Measurements from ENCODE around the gene GUK1.

The GUK1 gene

GRCh38 chr1:228123505-228123904, 16.6 kb upstream of the GUK1 start:
- Histone ChIP-seq H3K79me2 (ENCODE audit: insufficient read depth, low read depth) (no peaks in the 10 kb centered on the region), H3K4me2 (no peak overlapping the region), H3K4me3 (IDR thresholded peaks at IDR 0.05; ENCODE audit: insufficient read depth, low read depth, low read length) (no peak overlapping the region), H3K27ac (no peak overlapping the region), H3K27me3 (ENCODE audit: insufficient read depth, low read depth) (no peaks in the 10 kb centered on the region), H2AFZ (ENCODE audit: low read depth) (no peak overlapping the region), H3K9ac (no peak overlapping the region), H3K36me3 (ENCODE audit: insufficient read depth) (no peaks in the 10 kb centered on the region), H3K4me1 (ENCODE audit: low read depth, poor library complexity, severe bottlenecking) (no peaks in the 10 kb centered on the region), H4K20me1 (ENCODE audit: insufficient read depth) (no peaks in the 10 kb centered on the region)
- TF ChIP-seq CTCF (conservative IDR thresholded peaks at IDR 0.05; ENCODE audit: low read depth, low read length), result no peak

DNA sequence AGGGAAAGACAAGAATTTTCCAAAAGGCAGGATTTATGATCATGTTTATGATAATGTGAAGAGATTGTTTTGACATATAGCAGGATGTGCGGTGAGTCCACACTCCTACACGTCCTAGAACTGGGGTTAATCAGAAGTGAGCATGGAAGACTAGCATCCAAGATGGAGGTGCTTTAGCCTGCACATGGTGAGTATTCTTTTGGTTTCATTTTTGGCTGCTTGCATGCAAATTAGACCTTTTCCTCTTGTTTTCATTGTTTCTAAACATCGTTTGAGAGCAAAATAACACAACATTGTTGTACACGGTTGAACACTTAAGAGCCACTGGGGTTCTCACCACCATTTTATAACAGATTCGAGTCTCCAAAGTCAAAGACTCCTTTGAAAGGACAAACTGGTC, 14.9 kb upstream of the GUK1 start:
- no peak overlapping the region for H3K27ac ChIP-seq
- H2AFZ ChIP-seq (ENCODE audit: low read depth), result no peak overlapping the region
- H3K9ac ChIP-seq, result no peak overlapping the region
- H3K4me2 ChIP-seq, result no peak overlapping the region
- no peaks in the 10 kb centered on the region for H3K27me3 ChIP-seq (ENCODE audit: insufficient read depth, low read depth)
- H4K20me1 ChIP-seq (ENCODE audit: insufficient read depth), result no peaks in the 10 kb centered on the region
- TF ChIP-seq CTCF (conservative IDR thresholded peaks at IDR 0.05; ENCODE audit: low read depth, low read length), result no peak
- H3K36me3 ChIP-seq (ENCODE audit: insufficient read depth), result no peaks in the 10 kb centered on the region
- no peak overlapping the region for H3K4me3 ChIP-seq (IDR thresholded peaks at IDR 0.05; ENCODE audit: insufficient read depth, low read depth, low read length)
- H3K4me1 ChIP-seq (ENCODE audit: low read depth, poor library complexity, severe bottlenecking), result no peaks in the 10 kb centered on the region
- H3K79me2 ChIP-seq (ENCODE audit: insufficient read depth, low read depth), result no peaks in the 10 kb centered on the region

DNA sequence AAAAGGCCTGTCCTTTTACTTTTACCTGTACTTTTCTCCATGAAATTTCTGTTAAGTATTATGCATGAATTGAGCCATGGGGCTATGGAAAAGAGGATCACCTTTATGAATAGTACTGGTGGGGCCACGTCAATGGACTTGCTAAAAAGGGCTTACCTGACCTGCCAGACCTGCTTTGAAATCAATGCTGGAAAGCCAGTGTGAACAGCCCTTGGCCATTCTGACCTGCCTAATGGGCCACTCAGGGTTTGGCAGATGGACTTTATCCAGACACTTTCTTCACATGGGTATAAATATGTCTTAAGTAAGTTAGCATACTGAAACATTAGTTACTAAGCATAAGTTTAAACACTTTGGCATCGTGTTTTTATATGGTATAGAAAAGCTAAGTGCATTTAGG, 8.3 kb upstream of the GUK1 start:
- Histone ChIP-seq H3K27ac (no peak overlapping the region), H3K36me3 (ENCODE audit: insufficient read depth) (no peaks in the 10 kb centered on the region), H2AFZ (ENCODE audit: low read depth) (no peak overlapping the region), H3K4me2 (no peak overlapping the region), H3K4me1 (ENCODE audit: low read depth, poor library complexity, severe bottlenecking) (peaks cover 5% of the 10 kb centered on the region), H4K20me1 (ENCODE audit: insufficient read depth) (no peaks in the 10 kb centered on the region), H3K27me3 (ENCODE audit: insufficient read depth, low read depth) (no peaks in the 10 kb centered on the region), H3K4me3 (IDR thresholded peaks at IDR 0.05; ENCODE audit: insufficient read depth, low read depth, low read length) (no peak overlapping the region), H3K9ac (no peak overlapping the region), H3K79me2 (ENCODE audit: insufficient read depth, low read depth) (no peaks in the 10 kb centered on the region)
- TF ChIP-seq CTCF (conservative IDR thresholded peaks at IDR 0.05; ENCODE audit: low read depth, low read length), result no peak

DNA sequence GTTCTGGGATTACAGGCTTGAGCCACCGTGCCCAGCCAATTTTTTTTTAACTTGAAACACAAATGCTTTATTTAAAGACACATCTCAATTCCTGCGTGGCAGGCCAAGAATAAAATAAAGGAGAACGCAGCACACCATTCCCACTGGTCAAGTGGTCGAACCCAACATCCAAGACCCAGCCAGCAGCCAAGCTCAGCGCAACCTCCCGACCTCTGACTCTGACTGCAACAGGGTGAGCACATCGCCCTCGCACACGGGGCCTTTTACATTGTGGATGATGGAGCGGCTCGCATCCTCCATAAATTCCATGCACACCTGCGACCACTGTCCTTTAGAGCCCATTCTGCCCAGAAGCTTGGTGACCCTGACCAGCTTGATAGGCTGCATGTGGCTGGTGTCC, 5.5 kb upstream of the GUK1 start:
- Histone ChIP-seq H3K4me1 (ENCODE audit: low read depth, poor library complexity, severe bottlenecking) (peaks cover 5% of the 10 kb centered on the region), H3K79me2 (ENCODE audit: insufficient read depth, low read depth) (no peaks in the 10 kb centered on the region), H3K36me3 (ENCODE audit: insufficient read depth) (no peaks in the 10 kb centered on the region), H3K9ac (no peak overlapping the region), H3K27me3 (ENCODE audit: insufficient read depth, low read depth) (no peaks in the 10 kb centered on the region), H2AFZ (ENCODE audit: low read depth) (no peak overlapping the region), H3K4me3 (IDR thresholded peaks at IDR 0.05; ENCODE audit: insufficient read depth, low read depth, low read length) (no peak overlapping the region), H4K20me1 (ENCODE audit: insufficient read depth) (no peaks in the 10 kb centered on the region), H3K4me2 (no peak overlapping the region), H3K27ac (no peak overlapping the region)
- TF ChIP-seq CTCF (conservative IDR thresholded peaks at IDR 0.05; ENCODE audit: low read depth, low read length), result no peak

GRCh38 chr1:228136901-228137300, 3.2 kb upstream of the GUK1 start:
- Histone ChIP-seq H3K4me3 (IDR thresholded peaks at IDR 0.05; ENCODE audit: insufficient read depth, low read depth, low read length) (no peak overlapping the region), H3K36me3 (ENCODE audit: insufficient read depth) (no peaks in the 10 kb centered on the region), H3K9ac (no peak overlapping the region), H3K27ac (no peak overlapping the region), H3K79me2 (ENCODE audit: insufficient read depth, low read depth) (peaks cover 17% of the 10 kb centered on the region), H4K20me1 (ENCODE audit: insufficient read depth) (no peaks in the 10 kb centered on the region), H3K4me2 (no peak overlapping the region), H2AFZ (ENCODE audit: low read depth) (no peak overlapping the region), H3K4me1 (ENCODE audit: low read depth, poor library complexity, severe bottlenecking) (peaks cover 5% of the 10 kb centered on the region), H3K27me3 (ENCODE audit: insufficient read depth, low read depth) (no peaks in the 10 kb centered on the region)
- TF ChIP-seq CTCF (conservative IDR thresholded peaks at IDR 0.05; ENCODE audit: low read depth, low read length), result no peak

Measured in KMS-11 (cell line).